DND-41 (cell line): Measurements from ENCODE around the gene ITPR1.

ENCODE experiments used
- CTCF ChIP-seq: IDR thresholded peaks from 2 replicates; pipeline ENCODE4 v1.5.1; 2012; ENCODE audit warnings: borderline replicate concordance, low read length, moderate library complexity, mild to moderate bottlenecking; ENCODE audit not compliant: poor library complexity, severe bottlenecking; ENCODE audit errors: extremely low read depth
- EZH2 ChIP-seq: IDR thresholded peaks from 3 replicates; pipeline ENCODE4 v1.6.1; 2012; ENCODE audit warnings: borderline replicate concordance, low read depth, mild to moderate bottlenecking, moderate library complexity, low read length, inconsistent platforms; ENCODE audit not compliant: severe bottlenecking

- TF ChIP-seq CTCF = no peak
- no peak for TF ChIP-seq EZH2
Observed at GRCh38 chr3:4547799-4548198, 54.7 kb downstream of the ITPR1 start.
